Cardiac septum (tissue), 1 donor: ENCODE results near the gene UBE3C. TPM values are rescaled to one million over a fixed set of nuclear protein-coding genes. Genes with fewer than 3 reads are reported as not detected.
"Not testable (repeated sequence)": the region's sequence is repeated elsewhere in the genome, so short reads cannot be mapped to it uniquely, and the experiment has no call there.

ENCODE experiments used
- DNase-seq: peaks from one replicate; pipeline ENCODE4 v3.0.0-alpha.2; 2020; ENCODE audit warnings: low spot score
- intact Hi-C: fragments of 100-400 bp; cut with DNase I; formaldehyde crosslinking; loops from one replicate; pipeline ENCODE4 v1.14.0; 2022
- total RNA-seq: library from RNA; stranded (reverse); fragmentation: NEBNext Ultra II Directional; extraction: Animal tissue kit (Norgen Biotek cat#: 25700); gene quantifications from one replicate; pipeline ENCODE4 v1.2.1, GENCODE V29; 2021
- donor health status: DM: no; HTN: no; CAD: no.

Gene UBE3C
- total RNA-seq, 1 donor from 2014 or later = 50.8 TPM

DNA sequence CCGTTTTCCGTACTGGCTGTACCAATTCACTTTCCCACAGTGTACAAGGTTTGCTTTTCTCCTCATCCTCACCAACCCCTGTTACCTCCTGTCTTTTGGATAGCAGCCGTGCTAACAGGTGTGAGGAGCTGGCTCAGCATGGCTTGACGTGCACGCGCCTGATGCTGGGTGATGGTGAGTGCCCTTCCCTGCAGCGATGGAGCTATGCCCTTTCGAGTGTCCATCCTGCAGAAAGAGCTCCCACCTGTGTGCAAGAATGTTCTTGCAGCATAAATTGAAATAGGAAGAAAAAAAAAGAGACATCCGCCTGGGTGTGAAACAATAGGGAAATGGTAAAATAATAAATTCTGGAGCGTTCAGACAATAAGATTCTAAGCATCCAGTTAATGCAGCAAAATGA, 9.5 kb upstream of the UBE3C start:
- intact Hi-C loops = no loop called here
- DNase-seq = no peak

DNA sequence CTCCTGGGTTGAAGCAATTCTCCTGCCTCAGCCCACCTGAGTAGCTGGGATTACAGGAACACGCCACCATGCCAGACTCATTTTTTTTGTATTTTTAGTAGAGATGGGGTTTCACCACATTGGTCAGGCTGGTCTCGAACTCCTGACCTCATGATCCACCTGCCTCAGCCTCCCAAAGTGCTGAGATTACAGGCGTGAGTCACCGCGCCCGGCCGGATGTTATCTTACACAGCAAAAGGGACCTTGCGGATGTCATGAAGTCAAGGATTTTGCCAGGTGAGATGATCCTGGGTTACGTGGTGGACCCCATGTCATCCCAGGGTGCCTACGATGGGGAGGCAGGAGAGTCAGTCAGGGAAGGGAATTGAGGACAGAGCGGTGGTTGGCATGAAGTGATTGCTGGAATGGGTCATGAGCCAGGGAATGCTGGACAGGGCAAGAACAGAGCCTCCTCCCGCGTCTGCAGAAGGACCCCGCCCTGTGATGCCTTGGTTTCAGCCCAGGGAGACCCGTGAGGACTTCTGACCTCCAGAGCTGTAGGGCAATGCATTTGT, 8.7 kb upstream of the UBE3C start:
- no peak for DNase-seq
- intact Hi-C loops = loop anchor here (10.0 kb wide), 1 partner anchor 565 kb away; no protein-coding TSS in a partner anchor

DNA sequence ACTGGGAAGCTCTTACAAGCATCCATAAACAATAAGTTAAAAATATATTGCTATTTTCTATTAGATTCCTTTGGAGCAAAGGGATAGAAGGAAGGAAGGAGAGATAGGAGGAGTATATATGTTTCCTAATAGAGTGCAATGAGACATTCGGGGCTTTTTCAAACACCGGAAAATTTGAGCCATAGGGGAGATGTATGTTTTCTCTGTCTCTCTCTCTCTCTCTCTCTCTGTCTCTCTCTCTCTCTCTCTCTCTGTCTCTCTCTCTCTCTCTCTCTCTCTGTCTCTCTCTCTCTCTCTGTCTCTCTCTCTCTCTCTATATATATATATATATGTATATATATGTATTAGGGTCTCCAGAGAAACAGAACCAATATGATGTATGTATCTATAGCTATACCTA, 7.9 kb upstream of the UBE3C start:
- intact Hi-C loops = loop anchor here (10.0 kb wide), 1 partner anchor 564 kb away; no protein-coding TSS in a partner anchor

DNA sequence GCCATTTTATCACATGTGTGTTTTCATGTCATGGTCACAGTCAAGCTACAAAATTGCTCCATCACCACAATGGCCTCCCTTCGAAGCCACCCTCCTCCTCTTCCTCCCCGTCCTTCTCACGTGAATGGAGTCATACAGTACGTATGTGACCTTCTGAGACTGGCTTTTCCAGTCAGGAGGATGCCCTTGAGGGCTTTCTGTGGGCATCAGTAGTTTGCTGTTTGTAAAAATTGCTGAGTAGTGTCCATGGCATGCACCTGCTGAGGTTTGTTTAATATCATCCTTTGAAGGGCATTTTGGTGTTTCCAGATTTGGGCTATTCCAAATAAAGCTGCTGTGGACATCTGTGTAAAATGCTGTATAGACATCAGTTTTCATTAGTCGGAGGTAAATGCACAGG, 5.9 kb upstream of the UBE3C start:
- no peak for DNase-seq
- intact Hi-C loops = loop anchor here (10.0 kb wide), 1 partner anchor 562 kb away; no protein-coding TSS in a partner anchor

More for the DNA sequence above, 7.9 kb upstream of the UBE3C start:
- DNase-seq = not testable (repeated sequence)

DNA sequence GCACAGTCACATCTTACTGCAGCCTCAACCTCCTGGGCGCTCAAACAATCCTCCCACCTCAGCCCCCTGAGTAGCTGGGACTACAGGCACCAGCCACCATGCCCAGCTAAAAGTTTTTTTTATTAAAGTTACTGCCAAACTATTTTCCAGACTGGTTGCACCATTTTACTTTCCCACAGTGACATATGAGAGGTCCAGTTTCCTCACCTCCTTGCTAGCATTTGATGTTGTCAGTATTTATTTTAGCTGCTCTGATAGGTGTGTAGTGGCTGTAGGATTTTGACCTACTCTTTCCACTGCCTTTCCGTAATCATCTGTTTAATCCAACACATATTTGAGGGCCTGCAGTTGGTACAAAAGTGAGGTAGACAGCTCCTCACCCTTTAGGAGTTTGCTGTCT, 5.4 kb upstream of the UBE3C start:
- DNase-seq = no peak
- intact Hi-C loops = loop anchor here (10.0 kb wide), 1 partner anchor 561 kb away; no protein-coding TSS in a partner anchor

DNA sequence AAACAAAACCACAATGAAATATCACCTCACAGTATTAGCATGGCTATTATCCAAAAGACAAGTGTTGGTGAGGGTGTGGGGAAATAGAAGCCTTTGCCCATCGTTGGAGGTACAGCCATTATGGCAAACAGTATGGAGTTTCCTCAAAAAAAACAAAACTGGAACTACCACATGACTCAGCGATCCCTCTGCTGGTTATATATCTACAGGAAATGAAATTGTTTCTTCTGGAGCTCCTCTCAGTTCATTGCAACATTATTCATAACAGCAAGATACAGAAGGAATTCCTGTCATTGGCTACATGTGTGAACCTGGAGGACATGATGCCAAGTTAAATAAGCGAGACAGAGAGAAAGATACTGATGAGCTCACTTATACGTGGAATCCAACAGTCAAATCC, 2.4 kb upstream of the UBE3C start:
- no peak for DNase-seq
- intact Hi-C loops = loop anchor here (5.0 to 10.0 kb wide), 2 partner anchors 184 to 558 kb away; no protein-coding TSS in a partner anchor

DNA sequence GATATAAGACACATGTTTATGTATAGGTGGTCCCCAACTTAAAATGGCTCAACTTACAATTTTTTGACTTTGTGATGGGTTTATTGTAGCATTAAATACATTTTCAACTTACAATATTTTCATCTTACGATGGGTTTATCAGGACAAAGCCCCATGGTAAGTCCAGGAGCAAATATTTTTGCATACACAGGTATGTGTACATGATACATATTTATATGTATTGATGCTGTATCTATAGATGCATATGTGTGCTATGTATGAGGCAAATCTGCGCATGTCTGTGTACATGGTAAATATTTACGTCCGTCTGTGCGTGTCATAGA, 664 bp upstream of the UBE3C start:
- DNase-seq = no peak
- intact Hi-C loops = loop anchor here (5.0 to 10.0 kb wide), 2 partner anchors 186 to 557 kb away; no protein-coding TSS in a partner anchor

DNA sequence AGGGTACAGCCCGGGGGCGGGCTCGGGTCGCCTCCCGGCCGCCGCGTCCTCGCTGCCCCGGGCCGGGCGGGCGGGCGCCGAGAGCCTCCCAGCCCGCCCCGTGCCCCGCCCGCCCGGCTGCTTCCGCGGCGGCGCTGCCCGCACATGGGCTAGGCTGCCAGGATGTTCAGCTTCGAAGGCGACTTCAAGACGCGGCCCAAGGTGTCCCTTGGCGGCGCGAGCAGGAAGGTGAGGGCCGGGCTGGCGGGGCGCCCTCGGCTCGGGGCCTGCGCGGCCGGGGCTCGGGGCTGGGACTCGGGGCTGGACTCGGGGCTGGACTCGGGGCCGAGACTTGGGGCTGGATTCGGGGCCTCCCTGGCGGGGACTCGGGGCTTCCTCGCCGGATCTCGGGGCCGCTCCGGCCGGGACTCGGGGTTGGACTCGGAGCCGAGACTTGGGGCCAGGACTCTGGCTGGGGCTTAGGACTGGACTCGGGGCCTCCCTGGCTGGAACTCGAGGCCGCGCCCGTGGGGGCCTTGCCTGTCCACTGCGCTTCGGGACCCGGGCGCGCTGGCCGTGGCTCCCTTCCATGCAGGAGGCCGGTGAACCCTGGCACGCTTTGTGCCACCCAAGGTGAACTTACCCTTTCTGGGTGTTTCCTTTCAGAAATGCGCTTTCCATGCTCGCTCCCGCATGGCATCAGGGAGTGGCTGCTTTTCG, 534 bp downstream of the UBE3C start:
- intact Hi-C loops = loop anchor here (5.0 to 10.0 kb wide), 2 partner anchors 187 to 556 kb away; no protein-coding TSS in a partner anchor
- no peak for DNase-seq

DNA sequence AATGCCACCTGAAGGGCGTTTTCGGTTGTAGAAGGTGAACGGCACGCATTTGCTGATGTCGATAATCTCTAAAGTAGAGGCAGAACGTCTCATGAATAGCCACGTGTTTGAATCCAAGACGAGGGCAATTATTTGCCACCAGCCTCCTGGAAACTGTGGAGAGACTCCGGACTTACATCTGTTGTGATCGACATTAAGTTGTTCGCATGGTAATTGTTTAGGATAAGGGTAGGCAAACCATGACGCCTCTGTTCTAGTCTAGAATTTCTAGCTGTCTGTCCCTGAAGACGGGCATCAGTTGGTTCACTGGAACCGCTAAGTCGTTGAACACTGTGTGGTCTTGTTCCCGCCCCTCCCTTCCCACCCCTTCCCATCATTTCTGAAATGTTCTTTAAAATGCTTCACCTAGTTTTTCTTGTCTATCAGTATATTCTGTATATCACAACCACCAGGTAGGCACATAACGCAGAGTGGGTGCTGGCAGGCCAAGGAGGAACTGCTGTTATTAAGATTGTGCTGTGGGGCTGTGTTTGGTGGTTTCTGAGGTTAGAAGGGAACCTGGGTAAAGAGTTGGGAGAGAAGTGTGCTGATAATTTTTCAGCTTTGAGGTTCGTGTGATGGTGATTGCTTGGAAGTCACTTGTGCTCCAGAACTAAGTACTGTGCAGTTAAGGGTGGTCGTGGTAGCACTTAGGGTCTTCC, 1.2 kb downstream of the UBE3C start:
- intact Hi-C loops = loop anchor here (5.0 to 10.0 kb wide), 2 partner anchors 188 to 555 kb away; no protein-coding TSS in a partner anchor
- no peak for DNase-seq

DNA sequence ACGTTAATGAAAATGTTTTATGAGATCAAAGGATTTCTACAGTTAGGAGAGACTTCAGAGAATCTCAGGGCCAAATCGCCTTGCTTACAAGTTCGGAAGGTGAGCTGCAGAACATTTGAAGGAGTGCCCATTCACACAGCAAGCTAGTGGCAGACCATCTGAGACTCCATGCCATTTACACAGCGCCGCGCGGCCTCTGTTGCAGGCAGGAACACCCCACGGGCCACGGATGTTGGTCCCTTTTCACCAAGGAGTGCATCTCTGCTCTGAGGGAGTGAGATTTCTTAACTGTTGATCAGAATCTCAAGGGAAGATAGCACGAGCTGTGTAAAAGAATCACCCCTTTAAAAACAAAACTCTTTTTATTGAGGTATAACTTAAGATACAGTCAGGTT, 1.8 kb downstream of the UBE3C start:
- DNase-seq = no peak

DNA sequence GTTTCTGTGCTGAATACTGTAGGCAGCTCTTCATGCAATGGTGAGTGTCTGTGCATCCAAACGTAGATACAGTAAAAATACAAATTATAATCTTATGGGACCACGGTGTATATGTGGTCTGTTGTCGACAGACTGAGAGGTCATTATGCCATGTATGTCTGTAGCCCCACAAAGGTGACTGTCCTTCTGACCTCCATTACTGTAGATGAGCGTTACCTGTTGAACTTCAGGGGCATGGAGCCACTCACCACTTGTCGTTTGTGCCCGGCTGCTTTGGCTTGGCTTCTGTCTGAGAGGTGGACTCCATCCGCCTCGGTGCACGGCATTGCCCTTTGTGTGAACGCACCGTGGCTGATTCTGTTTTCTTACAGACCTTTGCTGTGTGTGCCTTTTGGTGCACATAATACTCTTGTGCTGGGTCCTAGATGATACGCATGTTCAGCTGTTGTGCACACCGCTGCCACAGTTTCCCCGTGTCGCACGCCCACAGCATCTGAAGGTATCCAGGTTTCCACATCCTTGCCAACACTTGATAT, 2.9 kb downstream of the UBE3C start:
- intact Hi-C loops = no loop called here
- no peak for DNase-seq

More for the DNA sequence above, 1.8 kb downstream of the UBE3C start:
- intact Hi-C loops = no loop called here

DNA sequence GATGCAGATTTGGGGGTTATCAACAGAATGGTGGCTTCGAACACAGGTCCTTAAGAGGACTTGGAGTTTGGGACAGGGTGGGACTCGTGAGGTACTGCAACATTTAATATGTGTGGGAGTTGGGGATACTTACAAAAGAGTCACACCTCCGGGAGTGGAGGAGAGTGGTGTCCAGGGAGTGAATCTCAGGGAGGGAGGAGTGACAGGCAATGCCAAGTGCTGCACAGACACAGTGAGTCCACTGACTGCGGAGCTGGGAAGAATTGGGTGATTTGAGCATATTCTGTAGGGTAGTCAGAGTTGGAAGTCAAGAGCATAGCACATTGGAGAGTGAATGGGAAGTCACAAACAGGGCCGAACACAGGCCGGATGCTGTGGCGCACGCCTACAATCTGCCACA, 5.1 kb downstream of the UBE3C start:
- intact Hi-C loops = no loop called here

DNA sequence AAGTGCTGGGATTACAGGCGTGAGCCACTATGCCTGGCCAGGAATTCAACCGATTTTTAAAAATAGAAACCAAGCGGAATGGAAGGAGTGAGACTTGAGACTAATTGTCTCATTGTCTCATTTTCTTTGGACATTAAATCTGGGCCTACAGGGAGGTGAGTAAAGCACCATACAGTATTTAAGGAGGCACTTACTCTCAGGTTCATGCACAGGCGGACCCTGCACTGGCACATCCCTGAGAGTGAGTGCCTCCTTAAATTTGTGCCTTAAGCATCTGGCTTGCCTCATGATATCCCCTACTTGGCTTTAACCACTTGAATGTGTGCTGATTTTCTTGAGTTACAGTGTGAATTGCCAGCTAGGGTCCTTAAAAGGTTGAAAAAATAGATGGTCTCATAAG, 10.6 kb downstream of the UBE3C start:
- intact Hi-C loops = no loop called here
- no peak for DNase-seq

More for the DNA sequence above, 5.1 kb downstream of the UBE3C start:
- DNase-seq = no peak

DNA sequence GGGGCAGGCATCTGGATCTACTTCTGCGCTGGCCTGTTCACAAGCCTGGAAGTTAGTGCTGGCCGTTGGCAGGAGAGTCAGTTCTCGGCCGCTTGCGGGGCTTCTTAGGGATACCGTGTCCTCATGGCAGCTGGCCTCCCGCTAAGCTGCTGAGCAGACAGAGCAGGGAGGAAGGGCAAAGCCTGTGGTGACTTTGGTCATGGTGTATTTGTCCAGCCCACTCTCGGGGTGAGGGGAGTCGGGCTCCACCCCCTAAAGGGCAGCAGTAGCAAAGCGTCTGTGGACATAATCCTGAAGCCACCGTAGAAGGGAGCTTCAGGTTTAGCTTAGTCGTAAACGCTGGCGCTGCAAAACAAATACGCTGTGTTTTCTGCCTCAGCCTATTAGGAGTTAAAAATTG, 12.2 kb downstream of the UBE3C start:
- intact Hi-C loops = no loop called here
- DNase-seq = no peak

DNA sequence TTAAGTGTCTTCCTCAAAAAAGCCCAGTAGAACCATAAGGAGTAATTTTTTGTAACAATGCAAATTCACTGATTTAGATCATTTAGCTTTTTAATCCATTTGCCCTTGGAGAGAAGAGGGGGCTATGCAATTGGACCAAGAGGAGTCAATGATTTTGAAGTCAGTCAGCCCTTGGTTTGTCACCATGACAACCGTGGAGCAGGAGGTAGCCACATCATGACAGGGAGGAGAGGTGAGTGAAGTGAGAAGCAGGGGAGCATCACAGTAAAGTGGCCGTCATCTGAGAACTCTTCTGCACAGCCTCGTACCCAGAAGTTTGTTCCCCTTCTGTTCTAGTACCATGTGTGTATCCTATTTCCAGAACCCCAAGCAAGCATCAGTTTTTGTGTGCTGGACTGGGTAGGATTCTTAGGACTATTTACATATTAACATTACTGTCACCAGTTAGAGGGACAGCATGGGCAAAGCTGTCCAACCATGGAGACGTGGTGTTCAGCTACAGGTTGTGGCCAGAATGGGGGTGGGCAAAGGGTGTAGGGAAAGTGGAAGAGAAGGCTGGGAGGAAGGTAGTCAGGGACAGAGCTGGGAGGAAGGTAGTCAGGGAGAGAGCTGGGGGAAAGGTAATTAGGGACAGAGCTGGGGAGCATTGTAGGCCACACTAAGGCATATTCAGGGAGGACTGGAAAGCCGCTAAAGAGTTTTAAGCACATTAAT, 13.1 kb downstream of the UBE3C start:
- no peak for DNase-seq
- intact Hi-C loops = no loop called here

DNA sequence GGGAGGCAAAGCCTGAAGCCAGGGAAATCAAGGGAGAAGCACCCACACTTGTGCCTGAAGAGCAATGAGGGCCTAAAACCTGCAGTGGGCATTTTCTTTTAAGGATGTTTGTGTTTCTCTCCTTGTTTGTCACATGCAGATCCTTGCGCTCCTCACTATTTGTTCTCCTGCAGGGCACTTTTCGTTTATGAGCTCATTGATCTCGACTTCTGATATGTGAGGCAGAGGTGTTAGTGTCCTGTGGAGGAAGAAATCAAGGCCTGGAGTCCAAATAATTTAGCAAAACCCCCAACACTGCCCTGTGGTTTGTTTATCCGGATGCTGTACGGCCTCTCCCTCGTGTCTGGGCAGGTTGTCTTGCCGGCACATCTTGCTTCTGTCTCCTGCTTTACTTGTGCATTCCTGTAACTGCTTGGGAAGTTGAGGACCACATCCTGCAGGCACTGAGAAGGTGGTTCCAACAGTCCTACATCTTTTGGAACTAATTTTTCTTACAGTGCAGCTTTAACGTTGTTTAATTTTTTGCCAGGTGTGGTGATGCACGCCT, 13.7 kb downstream of the UBE3C start:
- intact Hi-C loops = no loop called here
- DNase-seq = no peak

DNA sequence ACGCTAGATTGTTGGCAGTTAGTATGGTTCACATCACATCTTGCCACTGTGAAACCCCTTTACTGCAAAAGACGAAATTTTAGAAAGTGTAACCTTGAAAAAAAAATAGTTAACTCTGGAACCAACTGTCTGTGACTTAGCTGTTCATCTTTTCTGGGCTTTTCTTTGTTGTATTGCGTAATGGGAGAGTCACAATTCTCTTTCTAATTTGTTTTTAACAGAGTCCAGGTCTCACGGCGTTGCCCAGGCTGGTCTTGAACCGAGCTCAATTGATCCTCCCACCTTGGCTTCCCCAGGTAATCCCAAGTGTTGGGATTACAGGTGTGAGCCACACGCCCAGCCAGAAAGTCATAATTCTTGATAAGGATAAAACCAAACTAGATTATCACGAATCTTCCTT, 14.5 kb downstream of the UBE3C start:
- intact Hi-C loops = no loop called here
- DNase-seq = no peak

DNA sequence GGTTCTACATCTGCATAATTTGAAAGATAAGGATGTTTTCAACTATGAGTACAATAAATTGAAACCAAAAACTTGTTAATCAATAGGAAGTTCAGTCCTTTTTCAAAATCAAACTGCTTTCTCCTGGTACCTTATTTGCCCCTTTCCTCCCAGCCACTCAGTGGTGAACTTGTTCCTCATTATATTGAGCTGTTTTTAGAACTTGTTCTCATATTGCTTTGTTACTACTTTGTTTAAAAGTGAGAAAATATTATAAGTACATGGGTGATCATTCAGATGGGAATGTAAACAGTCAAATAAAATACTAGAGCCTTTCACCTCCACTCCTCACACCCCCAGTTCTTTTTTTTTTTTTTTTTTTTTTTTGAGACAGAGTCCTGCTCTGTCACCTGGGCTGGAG, 17.2 kb downstream of the UBE3C start:
- no peak for DNase-seq
- intact Hi-C loops = no loop called here

DNA sequence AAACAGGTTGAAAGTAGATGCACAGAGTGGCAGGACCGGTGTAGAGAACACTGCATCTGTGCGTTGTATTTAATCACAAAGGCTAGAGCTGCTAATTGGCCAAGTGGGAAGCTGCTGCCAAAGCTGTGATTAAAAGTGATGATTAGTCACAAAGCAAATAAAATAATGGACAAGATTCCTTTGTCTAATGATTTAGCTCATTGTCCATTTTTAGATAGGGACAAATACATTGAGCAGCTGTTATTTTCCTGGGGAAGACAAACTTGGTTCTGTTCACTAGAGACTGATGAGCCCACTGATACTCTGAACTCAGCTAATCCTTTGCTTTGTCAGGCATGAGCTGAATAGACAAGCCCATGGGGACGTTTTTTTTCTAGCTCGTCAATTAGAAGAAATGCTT, 19.7 kb downstream of the UBE3C start:
- intact Hi-C loops = no loop called here
- DNase-seq = no peak
